ENCODE results near the gene ATP2C2.

The ATP2C2 gene

GRCh38 chr16:84434800-84435199 lies 66.5 kb downstream of the ATP2C2 start:
- no peak for TF ChIP-seq POLR2AphosphoS5 (IDR thresholded peaks at IDR 0.05; ENCODE audit: low read depth, low read length)
- no peak for TF ChIP-seq TAF1 (IDR thresholded peaks at IDR 0.05; ENCODE audit: borderline replicate concordance, low read depth, low read length)
- TF ChIP-seq POLR2A (IDR thresholded peaks at IDR 0.05; ENCODE audit: low read depth, low read length), result no peak
- no peak for FAIRE-seq
- no peak for DNase-seq (ENCODE audit: insufficient read length)

GRCh38 chr16:84436196-84436595 lies 67.9 kb downstream of the ATP2C2 start:
- DNase-seq (ENCODE audit: insufficient read length), result no peak
- TF ChIP-seq TAF1 (IDR thresholded peaks at IDR 0.05; ENCODE audit: borderline replicate concordance, low read depth, low read length) (no peak), POLR2A (IDR thresholded peaks at IDR 0.05; ENCODE audit: low read depth, low read length) (no peak), POLR2AphosphoS5 (IDR thresholded peaks at IDR 0.05; ENCODE audit: low read depth, low read length) (no peak)
- no peak for FAIRE-seq

GRCh38 chr16:84438971-84439696 lies 70.8 kb downstream of the ATP2C2 start:
- no peak for FAIRE-seq
- no peak for DNase-seq (ENCODE audit: insufficient read length)
- TF ChIP-seq POLR2A (IDR thresholded peaks at IDR 0.05; ENCODE audit: low read depth, low read length), result no peak
- TF ChIP-seq TAF1 (IDR thresholded peaks at IDR 0.05; ENCODE audit: borderline replicate concordance, low read depth, low read length), result no peak
- no peak for TF ChIP-seq POLR2AphosphoS5 (IDR thresholded peaks at IDR 0.05; ENCODE audit: low read depth, low read length)

GRCh38 chr16:84442416-84443145 lies 74.2 kb downstream of the ATP2C2 start:
- TF ChIP-seq POLR2AphosphoS5 (IDR thresholded peaks at IDR 0.05; ENCODE audit: low read depth, low read length), result no peak
- TF ChIP-seq TAF1 (IDR thresholded peaks at IDR 0.05; ENCODE audit: borderline replicate concordance, low read depth, low read length), result no peak
- TF ChIP-seq POLR2A (IDR thresholded peaks at IDR 0.05; ENCODE audit: low read depth, low read length), result no peak
- FAIRE-seq, result no peak
- DNase-seq (ENCODE audit: insufficient read length), result no peak

- FAIRE-seq, result no peak
- no peak for TF ChIP-seq TAF1 (IDR thresholded peaks at IDR 0.05; ENCODE audit: borderline replicate concordance, low read depth, low read length)
- no peak for TF ChIP-seq POLR2AphosphoS5 (IDR thresholded peaks at IDR 0.05; ENCODE audit: low read depth, low read length)
- no peak for TF ChIP-seq POLR2A (IDR thresholded peaks at IDR 0.05; ENCODE audit: low read depth, low read length)
These were observed 74.9 kb downstream of the ATP2C2 start for GRCh38 chr16:84443166-84443802.

GRCh38 chr16:84444476-84444875 lies 76.1 kb downstream of the ATP2C2 start:
- no peak for TF ChIP-seq POLR2AphosphoS5 (IDR thresholded peaks at IDR 0.05; ENCODE audit: low read depth, low read length)
- TF ChIP-seq TAF1 (IDR thresholded peaks at IDR 0.05; ENCODE audit: borderline replicate concordance, low read depth, low read length), result no peak
- TF ChIP-seq POLR2A (IDR thresholded peaks at IDR 0.05; ENCODE audit: low read depth, low read length), result no peak
- DNase-seq (ENCODE audit: insufficient read length), result no peak

More at GRCh38 chr16:84443166-84443802, 74.9 kb downstream of the ATP2C2 start:
- DNase-seq (ENCODE audit: insufficient read length), result no peak

GRCh38 chr16:84446084-84446483 lies 77.7 kb downstream of the ATP2C2 start:
- DNase-seq (ENCODE audit: insufficient read length), result no peak
- FAIRE-seq, result no peak
- no peak for TF ChIP-seq POLR2A (IDR thresholded peaks at IDR 0.05; ENCODE audit: low read depth, low read length)
- TF ChIP-seq POLR2AphosphoS5 (IDR thresholded peaks at IDR 0.05; ENCODE audit: low read depth, low read length), result no peak
- no peak for TF ChIP-seq TAF1 (IDR thresholded peaks at IDR 0.05; ENCODE audit: borderline replicate concordance, low read depth, low read length)

More at GRCh38 chr16:84444476-84444875, 76.1 kb downstream of the ATP2C2 start:
- FAIRE-seq, result no peak

GRCh38 chr16:84446596-84447392 lies 78.5 kb downstream of the ATP2C2 start:
- FAIRE-seq (no peak), DNase-seq (ENCODE audit: insufficient read length) (no peak)
- no peak for TF ChIP-seq TAF1 (IDR thresholded peaks at IDR 0.05; ENCODE audit: borderline replicate concordance, low read depth, low read length)
- TF ChIP-seq POLR2A (IDR thresholded peaks at IDR 0.05; ENCODE audit: low read depth, low read length), result no peak
- no peak for TF ChIP-seq POLR2AphosphoS5 (IDR thresholded peaks at IDR 0.05; ENCODE audit: low read depth, low read length)

- TF ChIP-seq TAF1 (IDR thresholded peaks at IDR 0.05; ENCODE audit: borderline replicate concordance, low read depth, low read length), result no peak
- TF ChIP-seq POLR2AphosphoS5 (IDR thresholded peaks at IDR 0.05; ENCODE audit: low read depth, low read length), result no peak
- no peak for TF ChIP-seq POLR2A (IDR thresholded peaks at IDR 0.05; ENCODE audit: low read depth, low read length)
- DNase-seq (ENCODE audit: insufficient read length) (no peak), FAIRE-seq (no peak)
These were observed 80.1 kb downstream of the ATP2C2 start for GRCh38 chr16:84448444-84448843.

- FAIRE-seq, result no peak
- no peak for DNase-seq (ENCODE audit: insufficient read length)
- TF ChIP-seq TAF1 (IDR thresholded peaks at IDR 0.05; ENCODE audit: borderline replicate concordance, low read depth, low read length) (no peak), POLR2A (IDR thresholded peaks at IDR 0.05; ENCODE audit: low read depth, low read length) (no peak), POLR2AphosphoS5 (IDR thresholded peaks at IDR 0.05; ENCODE audit: low read depth, low read length) (no peak)
These were observed 81.1 kb downstream of the ATP2C2 start for GRCh38 chr16:84449156-84450140.

Measured in GM12892 (cell line).